PC-3 (cell line): ENCODE results near the gene ACSL6. TPM values are rescaled to one million over a fixed set of nuclear protein-coding genes. Genes with fewer than 3 reads are reported as not detected.

Source experiments
- ATAC-seq: fragments of 200-7000 bp; cut with Tn5 transposase; 2 replicates; pipeline ENCODE4 v1.9.1; 2020; ENCODE audit warnings: mild to moderate bottlenecking, moderate library complexity
- BruUV-seq: library from RNA; stranded (reverse); fragments of 400-500 nt; replicated peaks from 2 replicates; lab custom pipeline; 2021; lab: Mats Ljungman, UMichigan
- CTCF ChIA-PET: fragments of 300-600 bp; sonication (Branson Sonifier 250); formaldehyde crosslinking; loops from one replicate; lab custom pipeline; 2022; ENCODE audit warnings: antibody characterized with exemption; lab: Charles Lee
- POLR2A ChIA-PET: fragments of 300-600 bp; sonication (Branson Sonifier 250); formaldehyde crosslinking; loops from one replicate; lab custom pipeline; 2022; ENCODE audit warnings: antibody characterized with exemption; ENCODE audit not compliant: unreplicated experiment; lab: Charles Lee
- DNase-seq: peaks from one replicate; pipeline ENCODE4 v3.0.0-alpha.2; 2015
- H2AFZ ChIP-seq: fragments of 300-600 bp; sonication (generic); 2 replicates; pipeline ENCODE4 v1.6.0; 2016; ENCODE audit warnings: antibody characterized with exemption, low read length
- H3F3A ChIP-seq: fragments of 300-600 bp; sonication (generic); one replicate; pipeline ENCODE4 v1.6.0; 2017; ENCODE audit warnings: antibody characterized with exemption, low read length, control low read depth, mild to moderate bottlenecking; ENCODE audit not compliant: unreplicated experiment
- H3K27ac ChIP-seq: fragments of 300-600 bp; sonication (generic); 2 replicates; pipeline ENCODE4 v1.5.1; 2016; ENCODE audit warnings: mild to moderate bottlenecking, low read length
- H3K27me3 ChIP-seq: fragments of 300-600 bp; sonication (generic); 2 replicates; pipeline ENCODE4 v1.6.1; 2016; ENCODE audit warnings: low read length, mixed read lengths
- H3K36me3 ChIP-seq: fragments of 300-600 bp; sonication (generic); 2 replicates; pipeline ENCODE4 v1.6.1; 2016; ENCODE audit warnings: low read depth, mixed run types, low read length, mixed read lengths
- H3K4me1 ChIP-seq: fragments of 300-600 bp; sonication (generic); 2 replicates; pipeline ENCODE4 v1.5.1; 2016; ENCODE audit warnings: low read length; ENCODE audit not compliant: insufficient read depth
- H3K4me2 ChIP-seq: fragments of 300-600 bp; sonication (generic); 2 replicates; pipeline ENCODE4 v1.6.0; 2016; ENCODE audit warnings: low read length
- H3K4me3 ChIP-seq: fragments of 300-600 bp; sonication (generic); 2 replicates; pipeline ENCODE4 v1.5.1; 2016; ENCODE audit warnings: mild to moderate bottlenecking, low read length, mixed read lengths
- H3K79me2 ChIP-seq: fragments of 300-600 bp; sonication (generic); 2 replicates; pipeline ENCODE4 v1.6.1; 2017; ENCODE audit warnings: low read length, mixed read lengths
- H3K9ac ChIP-seq: fragments of 300-600 bp; sonication (generic); 2 replicates; pipeline ENCODE4 v1.6.0; 2016; ENCODE audit warnings: mild to moderate bottlenecking, low read length
- H3K9me2 ChIP-seq: fragments of 300-600 bp; sonication (generic); replicated peaks from 2 replicates; pipeline ENCODE4 v1.6.1; 2016; ENCODE audit warnings: mixed run types, low read length, mixed read lengths
- H3K9me3 ChIP-seq: fragments of 300-600 bp; sonication (generic); 2 replicates; pipeline ENCODE4 v1.6.1; 2016; ENCODE audit warnings: low read length, mixed read lengths
- H4K20me1 ChIP-seq: fragments of 300-600 bp; sonication (generic); 2 replicates; pipeline ENCODE4 v1.6.1; 2016; ENCODE audit warnings: low read length, mixed read lengths
- EZH2 ChIP-seq: fragments of 300-600 bp; sonication (generic); IDR thresholded peaks from one replicate; pipeline ENCODE4 v1.6.1; 2017; ENCODE audit warnings: antibody characterized with exemption, mild to moderate bottlenecking, low read length; ENCODE audit not compliant: unreplicated experiment
- EZH2phosphoT487 ChIP-seq: fragments of 300-600 bp; sonication (generic); IDR thresholded peaks from 2 replicates; pipeline ENCODE4 v1.6.1; 2018; ENCODE audit warnings: mild to moderate bottlenecking, antibody characterized with exemption, low read length, borderline replicate concordance
- intact Hi-C: fragments of 100-400 bp; cut with micrococcal nuclease; formaldehyde crosslinking; loops from 2 replicates; pipeline ENCODE4 v1.9.0; 2023
- total RNA-seq: library from RNA; depleted of rRNA; stranded (reverse); fragments of >200 nt; gene quantifications from 2 replicates; pipeline ENCODE4 v1.2.3, GENCODE V29; 2014
- TF ChIP-seq, protein P1 (sequence below): fragments of 300-600 bp; sonication (generic); conservative IDR thresholded peaks from 2 replicates; pipeline ENCODE4 v1.5.1; 2017; ENCODE audit warnings: antibody characterized with exemption, low read depth, mild to moderate bottlenecking, low read length

The ACSL6 gene
- total RNA-seq, 1 experiment from 2014 or later = 0.15 TPM

- intact Hi-C loops = no loop called here
- TF ChIP-seq EZH2phosphoT487 = no peak
- TF ChIP-seq, protein P1, sequence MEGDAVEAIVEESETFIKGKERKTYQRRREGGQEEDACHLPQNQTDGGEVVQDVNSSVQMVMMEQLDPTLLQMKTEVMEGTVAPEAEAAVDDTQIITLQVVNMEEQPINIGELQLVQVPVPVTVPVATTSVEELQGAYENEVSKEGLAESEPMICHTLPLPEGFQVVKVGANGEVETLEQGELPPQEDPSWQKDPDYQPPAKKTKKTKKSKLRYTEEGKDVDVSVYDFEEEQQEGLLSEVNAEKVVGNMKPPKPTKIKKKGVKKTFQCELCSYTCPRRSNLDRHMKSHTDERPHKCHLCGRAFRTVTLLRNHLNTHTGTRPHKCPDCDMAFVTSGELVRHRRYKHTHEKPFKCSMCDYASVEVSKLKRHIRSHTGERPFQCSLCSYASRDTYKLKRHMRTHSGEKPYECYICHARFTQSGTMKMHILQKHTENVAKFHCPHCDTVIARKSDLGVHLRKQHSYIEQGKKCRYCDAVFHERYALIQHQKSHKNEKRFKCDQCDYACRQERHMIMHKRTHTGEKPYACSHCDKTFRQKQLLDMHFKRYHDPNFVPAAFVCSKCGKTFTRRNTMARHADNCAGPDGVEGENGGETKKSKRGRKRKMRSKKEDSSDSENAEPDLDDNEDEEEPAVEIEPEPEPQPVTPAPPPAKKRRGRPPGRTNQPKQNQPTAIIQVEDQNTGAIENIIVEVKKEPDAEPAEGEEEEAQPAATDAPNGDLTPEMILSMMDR = no peak
- no peak for TF ChIP-seq EZH2
- no peak overlapping the region for H3K27ac ChIP-seq
- H2AFZ ChIP-seq = no peak overlapping the region
- H3K4me3 ChIP-seq = no peak overlapping the region
- DNase-seq (no peak), ATAC-seq (no peak)
- no TSS peak for BruUV-seq
- no peak overlapping the region for H3K4me2 ChIP-seq
- H3K9me3 ChIP-seq = no peaks in the 10 kb centered on the region
- CTCF ChIA-PET = no interaction called here
- H3K36me3 ChIP-seq = no peaks in the 10 kb centered on the region
- no peaks in the 10 kb centered on the region for H3K9me2 ChIP-seq
- H3F3A ChIP-seq = no peaks in the 10 kb centered on the region
- POLR2A ChIA-PET = no interaction called here
- peaks cover 15% of the 10 kb centered on the region; the same call in 1 of the 2 replicates for H3K27me3 ChIP-seq
- no peaks in the 10 kb centered on the region for H4K20me1 ChIP-seq
- H3K4me1 ChIP-seq = no peaks in the 10 kb centered on the region
- no peaks in the 10 kb centered on the region for H3K79me2 ChIP-seq
- H3K9ac ChIP-seq = no peak overlapping the region
These were observed 67.5 kb downstream of the ACSL6 start for GRCh38 chr5:131943916-131944315.

DNA sequence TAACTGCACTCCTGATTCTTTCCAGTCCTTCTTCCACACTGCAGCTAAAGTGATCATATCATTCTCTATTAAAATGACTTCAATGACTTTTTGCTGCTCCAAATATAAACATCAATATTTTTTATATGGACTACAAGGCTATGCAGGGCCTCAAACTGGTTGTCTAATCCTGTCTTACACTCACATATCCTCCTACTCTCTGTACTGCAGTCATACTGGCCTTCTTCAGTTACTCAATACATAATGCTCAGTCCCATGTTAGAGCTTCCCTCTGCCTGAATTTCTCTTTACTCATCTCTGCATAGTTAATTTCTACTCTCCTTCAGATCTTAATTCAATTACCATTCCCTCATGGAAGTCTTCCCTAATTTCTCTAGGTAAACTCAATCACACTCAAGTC lies 69.4 kb downstream of the ACSL6 start:
- Histone ChIP-seq H3K4me3 (no peak overlapping the region), H3K9me3 (no peaks in the 10 kb centered on the region), H3F3A (no peaks in the 10 kb centered on the region), H3K27ac (no peak overlapping the region), H3K36me3 (no peaks in the 10 kb centered on the region), H4K20me1 (no peaks in the 10 kb centered on the region), H3K27me3 (peaks cover 15% of the 10 kb centered on the region; the same call in 1 of the 2 replicates), H3K4me2 (no peak overlapping the region), H3K9me2 (no peaks in the 10 kb centered on the region), H2AFZ (no peak overlapping the region), H3K9ac (no peak overlapping the region), H3K4me1 (no peaks in the 10 kb centered on the region), H3K79me2 (no peaks in the 10 kb centered on the region)
- BruUV-seq = no TSS peak
- intact Hi-C loops = no loop called here
- DNase-seq (no peak), ATAC-seq (no peak)
- TF ChIP-seq EZH2 (no peak), EZH2phosphoT487 (no peak)
- TF ChIP-seq, protein P1 = no peak
- ChIA-PET CTCF (no interaction called here), POLR2A (no interaction called here)

DNA sequence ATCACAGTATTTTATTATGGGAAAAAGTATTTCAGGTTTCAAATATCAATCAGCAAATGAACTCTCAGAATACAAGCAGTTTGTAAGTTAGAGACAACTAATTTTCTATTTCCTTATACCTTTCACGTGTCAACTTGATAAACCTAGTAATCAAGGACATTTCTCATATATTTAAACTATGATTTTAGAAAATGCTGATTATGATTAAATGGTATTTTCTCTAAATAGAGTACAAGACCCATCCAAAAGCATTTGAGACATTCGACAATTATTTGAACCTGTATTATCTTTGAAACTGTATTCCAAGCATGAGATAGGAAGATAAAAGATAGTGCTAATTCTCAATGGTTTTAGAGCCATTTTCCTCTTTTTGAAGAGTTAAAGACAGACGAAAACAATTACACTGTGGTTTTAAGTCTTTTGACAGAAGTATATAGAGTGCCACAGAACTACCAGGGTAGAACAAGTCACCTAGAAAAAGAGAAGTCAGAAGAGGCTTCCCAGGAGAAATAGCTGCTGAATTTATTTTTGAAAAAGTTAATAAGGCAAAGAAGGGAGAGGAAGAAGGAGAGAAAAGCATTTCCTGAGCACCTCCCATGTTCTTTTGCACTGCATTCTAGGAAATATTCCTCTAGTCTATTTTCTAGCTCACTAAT lies 71.6 kb downstream of the ACSL6 start:
- no peak overlapping the region for H3K4me2 ChIP-seq
- ATAC-seq (no peak), DNase-seq (no peak)
- no peak overlapping the region for H3K9ac ChIP-seq
- no peaks in the 10 kb centered on the region for H3K79me2 ChIP-seq
- H3K27ac ChIP-seq = no peak overlapping the region
- H4K20me1 ChIP-seq = no peaks in the 10 kb centered on the region
- no peaks in the 10 kb centered on the region for H3K36me3 ChIP-seq
- intact Hi-C loops = no loop called here
- no peaks in the 10 kb centered on the region for H3K9me2 ChIP-seq
- no peak overlapping the region for H2AFZ ChIP-seq
- no peaks in the 10 kb centered on the region for H3K4me1 ChIP-seq
- H3K27me3 ChIP-seq = peaks cover 23% of the 10 kb centered on the region; the same call in 1 of the 2 replicates
- CTCF ChIA-PET = no interaction called here
- H3K9me3 ChIP-seq = no peaks in the 10 kb centered on the region
- no peak overlapping the region for H3K4me3 ChIP-seq
- BruUV-seq = no TSS peak
- H3F3A ChIP-seq = no peaks in the 10 kb centered on the region
- TF ChIP-seq EZH2phosphoT487 (no peak), EZH2 (no peak)
- TF ChIP-seq, protein P1 = no peak
- POLR2A ChIA-PET = no interaction called here
